Lower lobe of right lung (tissue), 2 donors: ENCODE data around the gene HIRIP3. TPM values are rescaled to one million over a fixed set of nuclear protein-coding genes. Genes with fewer than 3 reads are reported as not detected.

Experiments
- ATAC-seq, 2 donors: fragments of 200-7000 bp; cut with Tn5 transposase; one replicate each; pipeline ENCODE4 v1.9.1; 2020 to 2022; ENCODE audit warnings: mild to moderate bottlenecking in 2 of 2, moderate library complexity in 2 of 2
- DNase-seq: peaks from one replicate; pipeline ENCODE4 v3.0.0-alpha.2; 2020
- H3K27ac ChIP-seq: fragments of 200-600 bp; one replicate; pipeline ENCODE4 v1.8.0; 2022
- H3K27me3 ChIP-seq: fragments of 200-600 bp; one replicate; pipeline ENCODE4 v1.8.0; 2022; ENCODE audit warnings: low read depth
- H3K36me3 ChIP-seq: fragments of 200-600 bp; one replicate; pipeline ENCODE4 v1.8.0; 2022; ENCODE audit warnings: mild to moderate bottlenecking
- H3K4me1 ChIP-seq: fragments of 200-600 bp; one replicate; pipeline ENCODE4 v1.8.0; 2022
- H3K4me3 ChIP-seq: fragments of 200-600 bp; one replicate; pipeline ENCODE4 v1.8.0; 2022; ENCODE audit warnings: mild to moderate bottlenecking
- H3K9me3 ChIP-seq: fragments of 200-600 bp; one replicate; pipeline ENCODE4 v1.8.0; 2022
- CTCF ChIP-seq: fragments of 200-600 bp; IDR thresholded peaks from one replicate; pipeline ENCODE4 v1.8.0; 2022; ENCODE audit warnings: antibody characterized with exemption, mild to moderate bottlenecking
- intact Hi-C: fragments of 100-400 bp; cut with DNase I; formaldehyde crosslinking; loops from one replicate; pipeline ENCODE4 v1.11.0; 2022
- total RNA-seq: library from RNA; stranded (reverse); fragmentation: NEBNext Ultra II Directional; extraction: Animal tissue kit (Norgen Biotek cat#: 25700); gene quantifications from one replicate; pipeline ENCODE4 v1.2.1, GENCODE V29; 2021
- donor health status: DM: no; HTN: yes; CAD: no; lungs with severe emphysema.

Gene HIRIP3
- total RNA-seq, 1 donor from 2014 or later = 22.1 TPM

GRCh38 chr16:30026449-30026848 is 31.0 kb upstream of the HIRIP3 start:
- H3K36me3 ChIP-seq = no peaks in the 10 kb centered on the region
- no peak overlapping the region for H3K27ac ChIP-seq
- peaks cover 12% of the 10 kb centered on the region for H3K4me1 ChIP-seq
- no peak for DNase-seq
- no peak for ATAC-seq
- H3K27me3 ChIP-seq = peaks cover 51% of the 10 kb centered on the region
- no peaks in the 10 kb centered on the region for H3K9me3 ChIP-seq
- intact Hi-C loops = no loop called here
- TF ChIP-seq CTCF = no peak
- no peak overlapping the region for H3K4me3 ChIP-seq

- H3K4me1 ChIP-seq = peaks cover 14% of the 10 kb centered on the region
- no peak for TF ChIP-seq CTCF
- DNase-seq (no peak), ATAC-seq (no peak)
- H3K4me3 ChIP-seq = no peak overlapping the region
- no peak overlapping the region for H3K27ac ChIP-seq
- H3K27me3 ChIP-seq = peaks cover 43% of the 10 kb centered on the region
- H3K36me3 ChIP-seq = no peaks in the 10 kb centered on the region
- intact Hi-C loops = no loop called here
- no peaks in the 10 kb centered on the region for H3K9me3 ChIP-seq
Observed at GRCh38 chr16:30025574-30025973, 30.2 kb upstream of the HIRIP3 start.

- no peaks in the 10 kb centered on the region for H3K9me3 ChIP-seq
- H3K4me1 ChIP-seq = peaks cover 14% of the 10 kb centered on the region
- peaks cover 41% of the 10 kb centered on the region for H3K27me3 ChIP-seq
- no peak for TF ChIP-seq CTCF
- no peak for DNase-seq
- intact Hi-C loops = no loop called here
- H3K27ac ChIP-seq = no peak overlapping the region
- no peaks in the 10 kb centered on the region for H3K36me3 ChIP-seq
- no peak for ATAC-seq
- H3K4me3 ChIP-seq = no peak overlapping the region
Observed at GRCh38 chr16:30025156-30025555, 29.7 kb upstream of the HIRIP3 start.

GRCh38 chr16:30024451-30024850 is 29.0 kb upstream of the HIRIP3 start:
- ATAC-seq = no peak
- peaks cover 14% of the 10 kb centered on the region for H3K4me1 ChIP-seq
- TF ChIP-seq CTCF = no peak
- intact Hi-C loops = no loop called here
- H3K4me3 ChIP-seq = no peak overlapping the region
- H3K27ac ChIP-seq = no peak overlapping the region
- DNase-seq = no peak
- H3K36me3 ChIP-seq = no peaks in the 10 kb centered on the region
- peaks cover 34% of the 10 kb centered on the region for H3K27me3 ChIP-seq
- H3K9me3 ChIP-seq = no peaks in the 10 kb centered on the region

GRCh38 chr16:30023586-30023985 is 28.2 kb upstream of the HIRIP3 start:
- no peak for ATAC-seq
- no peak for DNase-seq
- H3K4me3 ChIP-seq = no peak overlapping the region
- peaks cover 14% of the 10 kb centered on the region for H3K4me1 ChIP-seq
- H3K27ac ChIP-seq = no peak overlapping the region
- H3K9me3 ChIP-seq = no peaks in the 10 kb centered on the region
- no peaks in the 10 kb centered on the region for H3K36me3 ChIP-seq
- intact Hi-C loops = no loop called here
- peaks cover 26% of the 10 kb centered on the region for H3K27me3 ChIP-seq
- TF ChIP-seq CTCF = no peak

- TF ChIP-seq CTCF = no peak
- no peak for ATAC-seq
Observed at GRCh38 chr16:30022887-30023286, 27.5 kb upstream of the HIRIP3 start, which contains the start of gene C16orf92. C16orf92 (plus strand) TSS chr16:30023198; CDS start chr16:30023341, 143 bp downstream.

More at GRCh38 chr16:30022887-30023286, 27.5 kb upstream of the HIRIP3 start, which contains the start of gene C16orf92:
- peaks cover 14% of the 10 kb centered on the region for H3K4me1 ChIP-seq
- DNase-seq = no peak
- no peaks in the 10 kb centered on the region for H3K36me3 ChIP-seq
- H3K27ac ChIP-seq = no peak within 1 kb of the TSS
- H3K27me3 ChIP-seq = peaks cover 23% of the 10 kb centered on the region
- H3K9me3 ChIP-seq = no peaks in the 10 kb centered on the region
- no peak within 1 kb of the TSS for H3K4me3 ChIP-seq
- intact Hi-C loops = no loop called here
